HG03469 (cell line): ENCODE results near the gene ATRNL1.
"Not testable (repeated sequence)": the region's sequence is repeated elsewhere in the genome, so short reads cannot be mapped to it uniquely, and the experiment has no call there.

Experiments
- ATAC-seq: cut with Tn5 transposase; IDR thresholded peaks from one replicate; pipeline ENCODE4 v1.9.1; 2021; ENCODE audit warnings: mild to moderate bottlenecking, moderate library complexity, moderate number of reproducible peaks; ENCODE audit not compliant: unreplicated experiment

The ATRNL1 gene

DNA sequence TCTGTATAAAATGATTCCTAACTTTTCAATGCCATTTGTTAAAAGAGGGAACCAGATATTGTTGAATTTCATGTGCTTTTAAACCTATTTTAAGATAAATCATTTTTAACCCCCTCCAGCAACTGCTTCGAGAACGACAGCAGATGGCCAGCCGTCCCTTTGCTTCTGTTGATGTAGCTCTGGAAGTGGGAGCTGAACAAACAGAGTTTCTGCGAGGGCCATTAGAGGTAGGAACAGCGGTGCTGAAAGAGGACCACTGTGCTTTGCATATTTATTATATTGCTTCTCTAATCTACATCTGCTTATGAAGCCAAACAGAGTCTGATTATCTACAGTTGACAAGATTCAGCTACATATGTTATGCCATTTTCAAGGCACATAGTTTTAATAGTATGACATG, 634.0 kb downstream of the ATRNL1 start:
- no peak for ATAC-seq

DNA sequence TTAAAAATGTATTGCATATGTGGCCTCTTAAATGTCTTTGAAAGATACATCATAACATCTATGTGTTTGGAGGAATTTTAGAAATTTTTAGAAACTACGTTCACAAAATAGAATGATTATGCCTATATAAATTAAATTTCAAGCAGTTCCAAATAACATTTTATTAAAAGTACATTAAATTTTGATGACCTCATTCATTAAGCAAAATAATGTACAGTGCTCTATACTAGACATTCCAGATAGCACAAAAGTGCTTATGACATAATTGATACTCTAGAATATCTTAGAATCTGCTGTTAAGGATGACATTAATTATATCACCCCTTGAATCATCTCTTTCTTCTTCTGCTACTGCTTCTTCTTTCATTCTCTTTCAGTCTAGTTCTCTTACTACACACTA, 650.9 kb downstream of the ATRNL1 start:
- ATAC-seq = no peak

DNA sequence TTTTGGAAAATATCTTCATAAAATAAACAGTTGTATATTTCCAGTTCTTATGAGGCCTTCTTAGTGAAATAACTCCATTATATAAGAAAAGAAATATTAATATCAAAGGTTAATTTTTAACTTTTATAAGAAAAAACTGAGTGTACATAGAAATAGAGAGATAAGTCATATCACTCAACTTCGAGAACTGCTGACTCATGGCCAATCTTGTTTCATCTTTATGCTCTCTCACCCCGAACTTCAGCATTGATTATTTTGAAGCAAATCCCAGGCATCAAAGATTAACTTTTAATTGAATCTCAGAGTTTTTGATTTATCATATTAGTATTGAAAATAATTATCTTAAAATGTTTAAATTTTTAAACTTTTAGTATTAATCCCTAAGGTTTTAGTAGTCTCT, 652.8 kb downstream of the ATRNL1 start:
- ATAC-seq = no peak

DNA sequence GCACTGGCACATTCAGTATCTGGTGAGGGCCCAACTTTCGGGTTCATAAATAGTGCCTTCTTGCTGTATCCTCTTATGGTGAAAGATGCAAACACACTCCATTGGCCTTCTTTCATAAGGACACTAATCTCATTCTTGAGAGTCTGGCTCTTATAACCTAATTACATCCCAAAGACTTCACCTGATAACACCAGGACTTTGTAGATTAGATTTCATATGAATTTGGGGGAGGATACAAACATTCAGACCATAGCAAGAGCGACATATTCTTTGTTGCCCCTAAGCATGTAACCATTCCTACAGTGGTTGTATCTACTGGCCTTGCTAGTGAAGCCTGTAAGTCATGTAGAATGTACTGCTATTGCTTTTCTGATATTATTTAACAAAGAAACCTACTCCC, 654.6 kb downstream of the ATRNL1 start:
- ATAC-seq = no peak

DNA sequence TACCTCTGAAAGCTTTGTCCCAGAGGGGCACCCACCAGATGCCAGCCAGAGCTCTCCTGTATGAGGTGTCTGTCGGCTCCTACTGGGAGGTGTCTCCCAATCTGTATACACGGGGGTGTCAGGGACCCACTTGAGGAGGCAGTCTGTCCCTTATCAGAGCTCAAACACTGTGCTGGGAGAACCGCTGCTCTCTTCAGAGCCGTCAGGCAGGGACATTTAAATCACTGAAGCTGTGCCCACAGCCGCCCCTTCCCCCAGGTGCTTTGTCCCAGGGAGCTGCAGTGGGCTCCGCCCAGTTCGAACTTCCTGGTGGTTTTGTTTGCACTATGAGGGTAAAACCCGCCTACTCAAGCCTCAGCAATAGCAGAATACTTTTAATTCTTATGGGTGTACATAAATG, 665.3 kb downstream of the ATRNL1 start:
- ATAC-seq = not testable (repeated sequence)

DNA sequence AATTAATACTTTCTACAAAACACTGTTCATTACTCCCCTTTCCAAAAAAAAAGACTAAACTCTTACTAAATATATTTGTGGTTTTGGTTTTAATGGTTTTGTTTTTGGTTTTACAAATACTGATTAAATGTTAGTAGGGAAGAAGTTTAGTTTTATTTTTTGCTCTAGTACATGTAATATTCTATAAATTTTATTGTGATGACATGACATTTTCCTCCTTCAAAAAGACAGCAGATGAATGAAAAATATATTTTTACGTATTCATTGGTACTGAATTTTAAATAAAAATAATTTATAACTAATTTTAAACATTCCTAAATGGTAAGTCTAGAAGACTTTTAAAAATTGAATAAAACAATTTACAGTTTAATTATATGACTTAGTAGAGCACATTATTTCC, 667.0 kb downstream of the ATRNL1 start:
- ATAC-seq = no peak

DNA sequence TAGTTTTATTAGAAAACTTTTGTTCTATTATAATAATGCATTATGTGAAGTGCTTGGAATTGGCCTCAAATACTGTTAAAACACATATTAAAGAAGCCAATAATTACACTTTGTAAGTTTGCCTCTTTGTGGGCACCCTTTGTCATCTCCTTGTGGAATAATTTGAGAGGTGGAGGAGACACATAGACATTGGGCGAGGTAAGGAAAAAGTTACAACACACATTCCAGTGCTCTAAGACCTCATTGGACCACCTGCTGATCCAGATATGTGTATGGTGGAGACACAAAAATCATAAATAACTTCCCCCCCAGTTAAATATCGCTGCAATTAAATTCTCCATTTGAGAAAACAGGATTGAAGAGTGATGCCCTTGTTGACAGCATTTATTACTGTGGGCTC, 668.0 kb downstream of the ATRNL1 start:
- no peak for ATAC-seq

DNA sequence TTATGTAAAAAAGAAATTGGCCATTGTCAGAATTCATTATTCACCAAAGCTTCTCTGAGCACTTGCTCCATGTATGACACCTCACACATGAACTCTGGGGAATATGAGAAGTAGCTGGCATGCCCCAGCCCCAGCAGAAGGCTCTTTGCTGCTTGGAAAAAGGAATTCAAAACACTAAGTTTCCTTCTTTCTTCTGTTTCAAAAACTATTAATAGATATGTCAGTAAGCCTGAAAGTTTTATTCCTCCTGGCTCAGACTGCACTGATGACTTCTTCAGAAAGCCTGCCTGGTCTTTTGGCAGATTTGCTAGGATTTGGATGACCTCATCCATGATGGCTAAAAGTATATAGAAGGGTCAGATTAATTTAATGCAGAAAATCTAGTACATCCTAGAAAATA, 668.9 kb downstream of the ATRNL1 start:
- no peak for ATAC-seq

DNA sequence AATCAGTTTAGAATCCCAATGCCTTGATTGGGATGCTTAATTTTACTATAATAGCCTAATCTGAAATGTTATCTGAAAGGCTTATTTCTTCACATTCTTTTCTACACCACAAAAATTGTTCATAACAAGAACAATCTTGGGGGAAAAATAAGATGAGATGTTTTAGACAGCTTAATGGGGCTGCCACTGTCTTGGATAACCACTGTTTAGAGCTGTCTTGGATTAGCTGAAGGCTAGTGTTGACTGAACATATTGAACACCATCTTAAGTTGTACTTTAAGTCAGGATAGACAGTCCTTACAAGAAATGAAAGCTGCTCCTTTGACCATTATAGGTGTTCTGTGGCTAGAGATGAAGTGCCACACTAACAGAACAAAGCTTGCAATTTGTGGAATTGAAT, 678.6 kb downstream of the ATRNL1 start:
- no peak for ATAC-seq

DNA sequence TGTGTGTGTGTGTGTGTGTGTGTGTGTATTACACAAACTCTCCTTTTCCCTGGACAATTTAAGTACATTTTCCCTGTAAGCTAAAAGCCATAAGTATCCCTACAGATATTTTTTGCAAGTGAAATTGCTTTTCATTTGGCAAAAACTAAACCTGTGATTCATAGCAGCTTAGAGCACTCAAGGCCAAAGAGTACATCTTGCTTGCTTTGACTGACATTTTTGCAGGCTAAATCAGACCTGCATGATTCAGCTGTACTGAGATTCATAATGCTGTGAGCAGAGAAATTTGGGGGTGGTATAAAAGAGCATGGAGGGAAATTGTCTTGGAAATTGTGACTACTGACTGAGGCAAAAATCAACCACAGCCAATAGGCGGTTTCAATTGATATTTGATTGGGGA, 679.4 kb downstream of the ATRNL1 start:
- no peak for ATAC-seq

DNA sequence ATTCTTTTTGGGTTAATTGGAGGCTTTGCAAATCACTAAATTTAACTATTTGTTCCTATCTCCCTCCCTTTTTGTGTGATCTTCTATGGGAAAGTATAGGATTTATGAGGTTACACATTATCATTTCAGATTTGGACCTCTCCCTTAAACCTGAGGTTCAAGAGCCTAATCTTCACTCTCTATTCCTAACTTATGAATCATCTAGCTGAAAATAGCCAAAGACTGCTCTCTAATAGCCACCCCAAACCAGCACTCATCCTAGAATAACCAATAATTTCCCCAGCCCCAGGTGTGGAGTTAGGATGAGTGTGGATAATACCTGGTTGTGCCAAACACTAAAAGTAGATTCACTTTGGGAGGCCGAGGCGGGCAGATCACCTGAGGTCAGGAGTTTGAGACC, 680.7 kb downstream of the ATRNL1 start:
- no peak for ATAC-seq

DNA sequence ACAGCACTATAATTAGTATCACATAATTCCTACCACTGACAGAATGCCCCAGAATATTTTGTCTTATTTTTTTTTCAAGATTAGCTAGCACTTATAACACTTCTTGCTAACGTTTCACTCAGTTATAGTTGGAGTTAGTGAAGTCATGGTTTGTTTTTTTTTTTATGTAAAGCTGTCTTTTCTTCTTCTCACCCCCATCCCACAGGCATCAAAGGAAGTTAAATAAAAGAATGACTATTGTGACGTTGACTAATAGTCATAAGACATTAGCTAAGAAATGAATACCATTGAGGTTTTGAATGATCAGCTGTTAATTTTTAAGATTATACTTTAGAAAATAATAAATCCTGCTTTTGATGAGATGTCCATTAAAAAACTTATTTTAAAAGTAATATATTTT, 681.6 kb downstream of the ATRNL1 start:
- no peak for ATAC-seq

DNA sequence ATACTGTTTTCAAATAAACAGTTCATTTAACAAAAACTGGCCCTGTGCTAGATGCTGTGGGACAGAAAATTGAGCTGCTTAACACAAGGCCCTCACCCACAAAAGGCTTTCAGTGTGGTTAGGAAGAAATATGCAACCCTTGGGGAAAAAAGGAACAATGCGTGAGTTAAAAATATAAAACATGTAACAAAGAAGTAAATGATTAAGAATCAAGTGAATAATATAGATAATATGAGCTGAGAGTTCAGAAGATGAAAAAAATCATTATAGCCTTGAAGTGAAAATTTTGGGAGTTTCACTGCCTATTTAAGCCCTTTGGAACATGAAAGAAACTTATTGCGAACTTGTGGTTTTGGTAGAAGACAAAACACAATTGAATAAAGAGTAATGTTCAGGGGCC, 684.5 kb downstream of the ATRNL1 start:
- ATAC-seq = no peak

DNA sequence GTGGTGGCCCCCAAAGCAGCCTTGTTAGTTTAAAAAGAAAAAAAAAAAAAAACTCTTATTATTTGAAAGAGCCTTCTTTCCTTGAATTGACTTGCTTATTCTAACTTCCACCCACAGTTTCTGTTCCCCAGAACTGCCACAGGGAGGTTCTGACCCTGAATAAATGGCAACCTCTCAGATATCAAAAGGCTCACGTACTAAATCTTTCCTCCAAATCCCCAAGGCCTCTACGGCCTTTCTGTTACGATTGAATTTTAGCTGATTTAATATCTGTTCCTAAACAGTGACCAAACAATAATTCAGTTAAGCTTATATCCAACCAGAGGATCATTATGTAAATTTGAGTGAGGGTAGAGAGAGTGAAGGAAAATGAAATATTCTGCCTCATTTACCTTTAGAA, 697.1 kb downstream of the ATRNL1 start:
- no peak for ATAC-seq

DNA sequence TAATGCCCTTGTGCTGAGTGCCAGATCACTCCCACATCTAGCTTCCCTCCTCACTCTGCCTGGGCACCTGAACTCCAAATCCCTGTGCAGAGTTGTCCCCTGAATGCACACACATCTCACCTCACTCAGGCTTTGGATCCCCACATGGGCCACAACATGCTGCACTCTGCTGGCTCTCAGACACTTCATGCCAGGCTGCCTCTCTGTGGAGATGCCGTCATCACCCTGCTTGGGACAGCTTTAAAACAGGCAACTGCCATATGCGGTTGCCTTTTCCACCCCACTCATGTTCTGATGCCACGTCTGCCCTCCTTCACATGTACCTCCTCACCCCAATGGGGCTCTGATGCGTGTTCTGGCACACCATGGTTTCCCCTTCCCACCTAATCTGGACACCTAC, 702.8 kb downstream of the ATRNL1 start:
- no peak for ATAC-seq

DNA sequence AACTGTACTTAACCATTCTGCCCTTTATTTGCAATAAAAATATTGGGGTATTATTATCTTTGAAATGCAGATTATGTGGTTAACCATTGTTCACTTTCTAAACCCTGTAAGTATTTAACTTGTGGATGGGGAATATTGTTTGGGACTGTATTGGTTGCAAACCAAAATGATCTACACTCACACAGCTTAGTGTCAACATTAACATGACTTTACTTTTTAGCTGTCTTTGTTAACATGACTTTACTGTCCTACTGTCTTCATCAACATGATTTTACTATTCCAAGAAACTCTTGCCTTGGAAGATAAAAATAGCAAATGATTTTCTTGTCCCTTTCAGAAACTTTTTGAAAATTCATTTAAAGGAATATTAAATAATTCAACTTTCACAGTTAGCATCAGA, 708.3 kb downstream of the ATRNL1 start:
- ATAC-seq = no peak

DNA sequence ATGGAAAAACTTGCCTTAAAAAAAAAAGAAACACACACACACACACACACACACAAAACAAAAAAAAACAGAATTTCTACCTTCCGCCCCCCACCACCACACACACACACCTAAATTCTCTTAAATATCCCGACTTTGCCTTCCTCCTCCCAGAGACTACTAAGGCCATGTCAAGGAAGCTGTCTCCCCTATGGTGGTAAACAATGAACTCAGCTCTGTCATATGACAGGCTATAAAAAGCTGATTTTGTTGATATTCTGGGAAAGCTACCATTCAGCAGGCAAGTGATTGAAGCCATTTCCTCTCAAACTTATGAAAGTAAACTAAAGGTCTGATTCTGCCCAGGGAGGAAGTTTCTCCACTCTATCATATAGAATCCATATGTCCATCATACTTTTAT, 708.8 kb downstream of the ATRNL1 start:
- no peak for ATAC-seq

DNA sequence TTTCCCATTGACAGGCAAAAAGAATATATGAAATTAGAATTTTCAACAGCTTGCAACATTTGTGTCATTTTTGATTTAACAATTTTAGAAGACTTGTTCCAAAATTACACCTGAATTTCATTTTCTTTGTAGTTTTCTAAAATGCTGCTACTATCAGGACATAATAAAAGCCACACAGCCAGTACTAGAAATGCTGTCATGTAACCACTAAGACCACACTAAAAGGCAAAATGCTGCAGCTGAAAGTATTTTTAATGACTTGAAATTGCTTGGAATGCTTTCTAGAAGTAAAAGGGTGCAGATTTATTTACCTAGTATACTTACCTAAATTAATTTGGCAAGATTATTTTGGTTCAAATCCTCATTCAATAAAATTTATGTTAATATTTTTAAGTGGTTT, 709.7 kb downstream of the ATRNL1 start:
- no peak for ATAC-seq

DNA sequence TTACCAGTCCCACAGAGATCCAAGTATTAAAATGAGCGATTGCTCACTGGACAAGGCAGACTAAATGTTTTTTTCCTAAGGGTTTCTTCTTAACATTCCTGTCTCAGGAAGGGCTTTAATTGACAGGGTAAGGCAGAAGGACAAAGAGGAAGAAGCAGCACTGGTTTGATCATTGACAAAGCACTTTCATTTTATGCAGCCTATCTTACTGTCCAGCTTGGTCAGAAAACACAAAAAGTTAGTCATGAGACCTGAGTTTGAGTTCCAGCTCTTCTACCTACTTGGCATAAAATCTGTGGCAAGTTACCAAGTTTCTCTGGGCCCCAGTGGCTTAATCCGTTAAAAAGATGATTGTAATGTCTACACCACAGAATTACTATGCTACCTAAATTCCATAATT, 721.4 kb downstream of the ATRNL1 start:
- ATAC-seq = no peak

DNA sequence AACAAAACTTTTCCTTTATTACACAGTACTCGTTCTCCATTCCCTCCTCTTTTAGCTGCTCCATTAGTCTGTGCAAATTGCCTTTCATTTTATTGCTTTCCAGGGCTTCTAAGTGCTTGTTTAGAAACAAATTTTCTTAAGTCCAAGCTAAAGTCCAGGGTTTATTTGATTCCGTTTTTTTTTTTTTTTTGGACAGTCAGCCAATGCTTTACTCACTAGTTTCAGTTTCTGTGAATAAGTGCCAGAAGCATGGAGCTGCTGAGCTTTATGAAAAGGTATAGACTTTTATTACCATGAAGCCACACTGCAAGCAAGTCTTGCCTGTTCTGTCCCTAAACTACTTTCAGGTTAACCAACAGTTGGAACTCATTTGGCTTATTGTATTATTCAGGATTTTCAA, 724.8 kb downstream of the ATRNL1 start:
- ATAC-seq = no peak

DNA sequence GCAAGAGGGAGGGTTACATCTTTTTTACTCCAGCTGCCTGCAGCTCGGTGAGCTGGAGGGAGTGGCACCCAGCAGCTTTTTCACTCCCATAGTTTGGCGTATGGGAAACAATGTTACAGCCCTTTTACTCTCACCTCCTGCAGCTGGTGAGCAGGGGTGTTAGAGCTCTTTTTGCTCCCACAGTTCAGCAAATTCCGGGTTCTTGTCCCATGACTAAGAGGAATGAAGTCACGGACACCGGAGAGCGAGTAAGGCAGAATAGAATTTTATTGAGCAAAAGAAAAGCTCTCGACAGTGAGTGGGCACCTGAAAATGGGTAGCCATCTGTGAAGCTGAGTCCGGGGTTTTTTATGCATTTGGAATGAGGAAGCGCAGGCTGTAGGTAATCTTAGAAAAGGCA, 733.2 kb downstream of the ATRNL1 start:
- no peak for ATAC-seq

DNA sequence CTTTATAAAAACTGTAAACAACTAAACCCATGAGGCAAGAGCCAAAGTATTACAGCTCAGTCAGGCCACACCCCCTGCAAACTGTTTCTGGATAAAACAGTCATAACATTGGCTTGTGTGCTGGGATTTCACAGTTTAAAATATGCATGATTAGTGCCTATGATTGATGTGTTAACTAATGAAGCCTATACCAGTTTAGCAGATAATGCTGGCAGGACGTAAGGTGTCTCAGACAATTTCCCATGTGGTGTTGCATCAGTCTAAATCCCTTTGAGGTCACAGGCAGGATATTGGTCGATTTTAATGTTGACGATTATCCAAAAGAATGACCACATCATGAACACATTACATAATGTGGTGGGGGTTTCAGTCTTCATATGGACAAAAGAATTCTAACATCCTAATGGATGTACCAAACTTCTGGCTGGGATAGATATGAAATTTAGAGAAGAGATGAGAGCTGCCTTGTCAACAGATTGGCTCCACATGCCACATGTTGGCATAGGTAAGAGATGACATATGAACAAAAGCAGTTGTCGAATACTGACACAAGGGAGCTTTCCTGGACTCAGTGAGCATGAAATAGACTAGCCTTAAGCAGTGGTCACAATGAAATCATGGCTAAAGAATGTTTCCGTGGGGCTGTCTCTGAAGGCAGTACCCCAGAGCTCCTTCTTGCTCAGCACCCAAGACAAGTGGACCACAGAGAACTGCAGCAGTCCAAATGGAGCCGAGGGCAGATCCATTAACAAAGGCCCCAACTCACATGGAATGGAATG, 734.3 kb downstream of the ATRNL1 start:
- ATAC-seq = no peak

DNA sequence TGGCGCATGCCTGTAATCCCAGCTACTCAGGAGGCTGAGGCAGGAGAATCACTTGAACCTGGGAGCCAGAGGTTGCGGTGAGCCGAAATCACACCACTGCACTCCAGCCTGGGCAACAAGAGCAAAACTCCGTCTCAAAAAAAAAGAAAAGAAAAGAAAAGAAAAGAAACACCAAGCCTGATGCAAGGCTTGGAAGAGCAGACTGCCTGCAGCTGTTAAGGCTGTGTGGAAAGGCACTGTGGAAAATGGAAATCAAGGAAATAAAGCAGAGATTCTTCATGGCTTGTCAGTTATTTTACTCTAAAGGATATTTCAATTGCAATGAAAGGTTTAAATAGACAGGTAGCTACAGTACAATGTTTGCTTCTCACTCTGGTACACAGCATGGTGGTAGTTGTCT, 735.0 kb downstream of the ATRNL1 start:
- ATAC-seq = not testable (repeated sequence)
